Ureter (tissue), 1 donor: ENCODE results near the gene MRPL18. TPM values are rescaled to one million over a fixed set of nuclear protein-coding genes. Genes with fewer than 3 reads are reported as not detected.
"Not testable (repeated sequence)": the region's sequence is repeated elsewhere in the genome, so short reads cannot be mapped to it uniquely, and the experiment has no call there.

Source experiments
- DNase-seq: peaks from one replicate; pipeline ENCODE4 v3.0.0-alpha.2; 2020; ENCODE audit warnings: low spot score
- total RNA-seq: library from RNA; stranded (reverse); gene quantifications from one replicate; pipeline ENCODE4 v1.2.4, GENCODE V29; 2023
- donor health status: DM: yes; HTN: yes; CAD: no.

The MRPL18 gene
- total RNA-seq, 1 donor from 2014 or later, result 69.6 TPM

- DNase-seq, result no peak
Measured at GRCh38 chr6:159777240-159777904, 12.9 kb upstream of the MRPL18 start.

GRCh38 chr6:159778131-159778530, 12.1 kb upstream of the MRPL18 start:
- DNase-seq, result no peak

- no peak for DNase-seq
Measured at GRCh38 chr6:159778542-159779103, 11.6 kb upstream of the MRPL18 start.

- no peak for DNase-seq
Measured at GRCh38 chr6:159788276-159788675, 2.0 kb upstream of the MRPL18 start.

GRCh38 chr6:159788753-159789376, 1.4 kb upstream of the MRPL18 start:
- DNase-seq, result peak; percentile 49

GRCh38 chr6:159789377-159790148, 704 bp upstream of the MRPL18 start, which contains the start of gene TCP1:
TSS of gene TCP1 (minus strand) at chr6:159789602. CDS start at chr6:159789468, 134 bp downstream.
- DNase-seq, result peak; percentile 100

- no peak for DNase-seq
Measured at GRCh38 chr6:159790956-159791598, 810 bp downstream of the MRPL18 start.

GRCh38 chr6:159794976-159795375, 4.7 kb downstream of the MRPL18 start:
- DNase-seq, result not testable (repeated sequence)

GRCh38 chr6:159797554-159797953, 7.3 kb downstream of the MRPL18 start:
- DNase-seq, result no peak

GRCh38 chr6:159800141-159800865, 10.0 kb downstream of the MRPL18 start, which contains the start of gene PNLDC1:
TSS of gene PNLDC1 (plus strand) at chr6:159800276. CDS start at chr6:159800308, 32 bp downstream.
- no peak for DNase-seq

GRCh38 chr6:159801935-159802334, 11.7 kb downstream of the MRPL18 start:
- DNase-seq, result no peak

GRCh38 chr6:159804504-159804903, 14.2 kb downstream of the MRPL18 start:
- DNase-seq, result no peak

GRCh38 chr6:159805440-159806020, 15.3 kb downstream of the MRPL18 start:
- no peak for DNase-seq

GRCh38 chr6:159806021-159806458, 15.8 kb downstream of the MRPL18 start:
- DNase-seq, result no peak

- no peak for DNase-seq
Measured at GRCh38 chr6:159807150-159807858, 17.0 kb downstream of the MRPL18 start.

GRCh38 chr6:159808647-159809046, 18.4 kb downstream of the MRPL18 start:
- DNase-seq, result no peak

GRCh38 chr6:159809149-159809548, 18.9 kb downstream of the MRPL18 start:
- no peak for DNase-seq

- no peak for DNase-seq
Measured at GRCh38 chr6:159813781-159814180, 23.5 kb downstream of the MRPL18 start.

- DNase-seq, result no peak
Measured at GRCh38 chr6:159815410-159815809, 25.1 kb downstream of the MRPL18 start.

- not testable (repeated sequence) for DNase-seq
Measured at GRCh38 chr6:159816775-159817174, 26.5 kb downstream of the MRPL18 start.
